ENCODE measurements around the gene MYCL.
"Not testable (repeated sequence)": the region's sequence is repeated elsewhere in the genome, so short reads cannot be mapped to it uniquely, and the experiment has no call there.

MYCL gene

DNA sequence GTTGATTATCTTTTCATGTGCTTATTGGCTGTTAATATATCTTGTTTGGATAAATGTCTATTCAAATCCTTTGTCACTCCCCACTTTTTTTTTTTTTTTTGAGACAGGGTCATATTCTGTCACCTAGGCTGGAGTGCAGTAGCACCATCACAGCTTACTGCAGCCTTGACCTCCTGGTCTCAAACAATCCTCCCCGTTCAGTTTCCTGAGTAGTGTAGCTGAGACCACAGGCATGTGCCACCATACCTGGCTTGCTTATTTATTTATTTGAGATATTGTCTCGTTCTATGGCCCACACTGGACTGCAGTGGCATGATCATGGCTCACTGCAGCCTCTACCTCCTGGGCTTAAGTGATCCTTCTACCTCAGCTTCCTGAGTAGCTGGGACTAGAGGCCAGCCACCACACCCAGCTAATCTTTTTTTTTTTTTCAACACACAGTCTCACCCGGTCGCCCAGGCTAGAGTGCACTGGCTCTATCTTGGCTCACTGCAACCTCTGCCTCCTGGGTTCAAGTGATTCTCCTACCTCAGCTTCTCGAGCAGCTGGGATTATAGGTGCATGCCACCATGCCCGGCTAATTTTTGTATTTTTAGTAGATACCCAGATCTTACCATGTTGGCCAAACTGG, 13.9 kb upstream of the MYCL start:
- DNase-seq, result no peak

DNA sequence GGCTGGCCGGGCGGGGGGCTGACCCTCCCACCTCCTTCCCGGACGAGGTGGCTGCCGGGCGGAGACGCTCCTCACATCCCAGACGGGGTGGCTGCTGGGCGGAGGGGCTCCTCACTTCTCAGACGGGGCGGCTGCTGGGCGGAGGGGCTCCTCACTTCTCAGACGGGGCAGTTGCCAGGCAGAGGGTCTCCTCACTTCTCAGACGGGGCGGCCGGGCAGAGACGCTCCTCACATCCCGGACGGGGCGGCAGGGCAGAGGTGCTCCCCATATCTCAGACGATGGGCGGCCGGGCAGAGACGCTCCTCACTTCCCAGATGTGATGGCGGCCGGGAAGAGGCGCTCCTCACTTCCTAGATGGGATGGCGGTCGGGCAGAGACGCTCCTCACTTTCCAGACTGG, 11.4 kb upstream of the MYCL start:
- DNase-seq, result not testable (repeated sequence)

DNA sequence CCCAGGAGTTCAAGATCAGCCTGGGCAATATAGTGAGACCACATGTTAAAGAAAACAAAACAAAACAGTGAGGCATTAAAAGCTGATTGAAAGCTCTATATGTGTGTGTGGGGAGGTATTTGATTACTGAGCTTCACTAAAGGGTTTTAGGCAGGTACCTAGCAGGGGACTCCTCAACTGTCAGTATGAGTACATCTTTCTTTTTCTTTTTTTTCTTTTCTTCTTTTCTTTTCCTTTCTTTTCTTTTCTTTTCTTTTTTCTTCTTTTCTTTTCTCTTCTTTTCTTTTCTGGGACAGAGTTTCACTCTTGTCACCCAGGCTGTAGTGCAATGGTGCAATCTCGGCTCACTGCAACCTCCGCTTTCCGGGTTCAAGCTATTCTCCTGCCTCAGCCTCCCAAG, 8.5 kb upstream of the MYCL start:
- DNase-seq, result no peak

DNA sequence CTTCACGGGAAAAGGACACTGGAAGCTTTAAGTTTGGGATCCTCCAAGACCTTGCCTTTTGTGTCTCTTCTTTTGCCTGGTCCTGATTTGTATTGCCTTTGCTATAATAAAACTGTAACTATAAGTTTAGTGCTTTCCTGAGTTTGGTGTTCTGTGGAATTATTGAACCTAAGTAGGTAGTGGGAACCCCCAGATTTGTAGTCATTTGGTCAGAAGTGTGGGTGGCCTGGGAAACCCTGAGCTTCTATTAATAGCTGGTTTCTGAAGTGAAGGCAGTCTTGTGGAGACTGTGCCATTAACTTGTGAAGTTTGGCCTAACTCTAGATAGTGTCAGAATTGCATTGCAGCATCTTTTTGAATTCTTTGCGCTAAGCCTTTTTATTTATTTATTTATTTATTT, 6.8 kb upstream of the MYCL start:
- DNase-seq, result no peak

DNA sequence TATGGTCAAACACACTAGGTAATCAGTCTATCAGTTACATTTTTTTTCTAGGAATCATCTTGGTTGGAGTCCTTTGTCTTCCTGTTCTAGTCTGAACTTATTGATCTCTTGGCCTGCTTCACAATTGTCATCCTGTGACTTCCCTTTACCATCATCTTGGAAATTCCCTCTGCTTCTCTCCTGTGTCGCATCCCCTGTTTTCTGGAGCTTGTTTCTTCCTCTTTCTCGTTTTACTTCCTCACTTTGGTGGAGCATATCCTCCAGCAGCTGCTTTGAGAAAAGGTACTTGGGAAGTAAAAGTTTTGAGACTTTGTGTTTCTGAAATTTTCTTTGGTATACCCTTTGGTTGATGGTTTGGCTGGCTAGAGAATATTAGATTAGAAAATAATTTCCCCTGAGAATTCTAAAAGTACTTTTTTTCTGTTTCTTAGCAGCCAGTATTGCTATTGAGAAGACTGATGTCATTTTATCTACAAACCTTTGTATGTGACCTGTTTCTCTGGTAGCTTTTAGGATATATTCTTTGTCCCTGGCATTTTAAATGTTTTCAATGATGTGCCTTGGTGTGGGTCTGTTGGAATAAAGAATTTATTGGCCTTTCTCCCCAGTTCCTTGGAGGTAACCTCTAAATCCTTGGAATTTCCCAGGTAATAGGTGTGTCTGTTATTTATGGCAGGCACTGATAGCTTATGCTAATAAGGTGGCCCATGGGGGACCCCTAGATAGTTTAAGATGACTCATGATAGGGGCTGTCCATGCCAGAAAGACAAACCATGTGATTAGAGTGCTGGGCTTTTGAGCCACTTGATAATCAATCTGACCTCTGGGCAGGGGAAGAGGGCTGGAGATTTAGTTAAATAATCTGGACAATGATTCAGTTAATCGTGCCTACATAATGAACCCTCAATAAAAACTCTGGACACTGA, 6.1 kb upstream of the MYCL start:
- DNase-seq, result no peak

DNA sequence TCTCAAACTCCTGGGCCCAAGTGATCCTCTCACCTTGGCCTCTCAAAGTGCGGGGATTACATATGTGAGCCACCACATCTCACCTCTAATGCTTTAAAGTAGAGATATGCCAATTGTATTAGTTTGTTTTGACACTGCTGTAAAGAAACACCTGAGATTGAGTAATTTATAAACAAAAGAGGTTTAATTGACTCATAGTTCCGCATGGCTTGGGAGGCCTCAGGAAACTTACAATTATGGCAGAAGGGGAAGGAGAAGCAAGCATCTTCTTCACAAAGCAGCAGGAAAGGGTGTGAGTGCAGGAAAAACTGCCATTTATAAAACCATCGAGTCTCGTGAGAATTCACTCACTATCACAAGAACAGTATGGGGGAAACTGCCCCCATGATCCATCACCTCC, 3.5 kb upstream of the MYCL start:
- DNase-seq, result no peak

DNA sequence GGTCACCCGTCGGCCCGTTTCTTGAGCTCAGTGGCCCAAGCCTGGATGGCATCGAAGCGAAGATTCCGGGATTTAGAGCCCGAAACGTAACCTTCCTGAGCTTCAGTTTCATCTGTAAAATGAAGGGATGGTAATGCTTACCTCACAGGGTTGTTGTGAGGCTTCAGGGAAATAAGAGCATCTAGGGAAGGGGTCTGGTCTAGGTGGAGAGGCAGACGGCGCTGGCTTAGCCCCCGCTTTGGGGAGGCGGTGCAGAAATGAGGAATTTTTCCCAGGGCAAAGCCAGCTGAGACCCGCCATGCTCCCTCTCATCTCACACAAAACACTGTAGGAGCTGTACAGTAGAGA, 717 bp upstream of the MYCL start:
- DNase-seq, result no peak

DNA sequence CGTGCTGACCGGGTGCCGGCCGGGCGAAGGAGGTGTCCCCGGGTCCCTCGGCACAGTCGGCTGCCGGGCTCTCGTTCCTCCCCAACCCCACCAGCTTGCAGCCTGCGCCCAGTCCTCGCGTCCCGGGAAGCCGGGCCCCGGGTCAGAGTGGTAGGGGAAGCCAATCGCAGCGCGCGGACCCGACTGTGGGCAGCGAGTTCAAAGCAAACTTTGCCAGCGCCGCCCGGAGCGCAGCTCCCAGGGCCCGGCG, 328 bp downstream of the MYCL start:
- DNase-seq, result no peak

DNA sequence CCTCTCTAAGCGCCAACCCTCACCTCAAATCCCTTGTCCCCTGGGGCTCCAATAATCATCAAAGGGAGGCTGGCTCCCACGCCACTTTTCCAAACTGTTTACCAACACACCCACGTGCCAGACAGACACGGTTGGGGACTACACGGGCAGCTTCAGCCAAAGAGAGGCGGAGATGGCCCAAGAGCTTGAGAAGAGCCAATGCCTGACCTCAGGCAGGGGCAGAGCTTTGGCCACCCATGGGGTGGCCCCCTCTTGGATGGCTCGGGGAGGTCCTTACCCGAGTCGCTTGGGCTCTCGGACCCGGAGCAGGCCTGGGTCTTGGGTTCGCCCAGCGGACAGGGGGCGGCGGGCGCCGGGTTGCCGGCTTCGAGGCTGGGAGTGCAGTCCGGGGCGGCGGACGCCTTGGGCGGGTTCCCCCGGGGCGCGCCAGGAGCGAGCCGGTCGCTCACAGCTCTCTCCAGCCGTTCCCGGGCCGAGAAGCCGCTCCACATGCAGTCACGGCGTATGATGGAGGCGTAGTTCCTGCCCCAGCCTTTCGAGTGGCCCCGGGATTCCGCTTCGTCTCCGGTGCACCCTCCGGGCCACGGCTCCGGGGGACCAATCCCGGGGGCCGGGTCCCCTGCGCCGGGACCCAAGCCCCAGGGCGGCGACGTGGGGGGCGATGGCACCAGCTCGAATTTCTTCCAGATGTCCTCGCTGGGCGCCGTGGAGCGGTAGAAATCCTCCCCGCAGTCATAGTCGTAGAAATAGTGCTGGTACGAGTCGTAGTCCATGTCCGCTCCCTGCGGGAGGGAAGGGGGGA, 854 bp downstream of the MYCL start:
- no peak for DNase-seq

DNA sequence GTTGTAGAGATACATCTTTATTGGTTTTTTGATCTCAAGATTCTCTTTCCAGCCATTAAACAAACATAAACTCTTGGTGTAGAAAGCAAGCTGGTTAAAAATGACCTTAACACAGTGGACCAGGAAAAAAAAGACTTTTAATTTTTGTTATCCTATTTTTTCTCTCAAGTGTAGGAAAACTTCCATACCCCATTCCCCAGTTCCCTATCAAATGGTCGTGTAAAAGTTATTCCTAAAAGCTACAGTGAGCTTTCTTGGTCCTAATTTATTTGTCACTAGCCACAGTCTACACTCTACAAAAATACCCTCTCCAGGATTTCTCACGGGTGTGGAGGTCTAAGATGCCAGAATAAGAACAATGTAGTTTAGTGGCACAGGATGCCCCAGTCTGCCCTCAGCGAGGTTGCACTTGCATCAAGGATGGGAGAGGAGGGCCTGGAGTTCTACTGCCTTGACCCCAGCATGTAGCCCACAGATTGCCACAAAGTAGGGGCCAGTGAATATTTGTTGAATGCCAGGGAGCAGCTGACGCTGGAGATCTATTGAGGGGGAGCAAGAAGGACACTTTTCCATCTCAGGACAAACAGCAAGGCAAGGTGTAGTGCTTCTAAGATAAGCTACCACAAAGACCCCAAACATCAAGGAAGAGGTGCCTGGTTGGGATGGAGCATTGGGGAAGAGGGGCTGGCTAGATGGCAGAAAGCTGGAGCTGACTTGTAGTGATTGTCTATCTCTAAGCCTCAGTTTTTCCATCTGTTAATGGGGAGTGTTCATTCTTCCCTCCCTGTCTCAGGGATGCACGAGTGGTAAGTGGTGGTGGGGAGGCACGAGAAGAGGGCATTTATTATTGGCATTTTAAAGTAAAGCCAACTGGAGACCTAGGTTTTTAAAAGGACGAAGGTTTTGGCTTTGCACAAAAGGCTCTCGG, 1.8 kb downstream of the MYCL start:
- no peak for DNase-seq

DNA sequence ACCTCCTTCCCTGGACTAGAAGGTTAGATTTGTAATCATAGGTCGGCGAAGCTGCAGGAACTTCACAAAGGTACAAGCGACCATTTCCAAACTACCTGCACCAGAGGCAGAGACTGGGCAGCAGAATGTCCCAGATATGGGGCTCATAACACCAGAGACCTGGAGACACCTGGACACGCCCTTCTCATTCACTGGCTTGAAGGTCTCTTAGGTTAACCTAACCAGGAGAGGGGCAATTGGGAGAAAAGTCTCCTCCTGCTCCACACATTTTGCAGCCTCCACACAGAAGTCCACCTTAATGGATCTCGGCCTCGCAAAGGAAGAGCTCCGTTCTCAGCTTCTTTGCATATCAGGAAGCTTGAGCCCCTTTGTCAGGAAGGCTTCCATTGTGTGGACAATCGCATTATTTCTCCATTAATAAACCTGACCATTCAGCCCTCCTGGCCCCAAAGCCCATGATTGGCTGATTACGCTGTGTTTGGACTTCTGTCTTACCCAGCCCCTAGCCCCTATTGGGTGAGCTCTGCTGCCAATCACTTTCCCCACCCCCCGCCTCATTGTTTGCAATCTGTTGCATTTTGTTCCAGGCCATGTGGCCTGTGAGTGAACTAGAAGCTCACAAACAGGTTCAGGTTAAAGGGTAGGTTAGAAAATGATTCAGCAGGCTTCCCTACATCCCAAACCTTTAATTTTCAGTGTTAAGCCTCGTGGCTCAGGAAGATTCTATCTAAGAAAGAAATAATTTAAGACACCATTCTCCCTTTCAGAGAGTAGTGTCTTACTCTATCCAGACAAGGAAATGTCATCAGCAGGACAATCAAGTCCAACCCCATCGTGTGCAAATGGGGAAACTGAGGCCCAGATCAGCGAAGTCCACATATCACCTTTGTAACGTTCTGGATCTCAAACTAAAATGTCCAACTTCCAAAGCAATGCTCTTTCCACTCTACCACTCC, 2.8 kb downstream of the MYCL start:
- no peak for DNase-seq

DNA sequence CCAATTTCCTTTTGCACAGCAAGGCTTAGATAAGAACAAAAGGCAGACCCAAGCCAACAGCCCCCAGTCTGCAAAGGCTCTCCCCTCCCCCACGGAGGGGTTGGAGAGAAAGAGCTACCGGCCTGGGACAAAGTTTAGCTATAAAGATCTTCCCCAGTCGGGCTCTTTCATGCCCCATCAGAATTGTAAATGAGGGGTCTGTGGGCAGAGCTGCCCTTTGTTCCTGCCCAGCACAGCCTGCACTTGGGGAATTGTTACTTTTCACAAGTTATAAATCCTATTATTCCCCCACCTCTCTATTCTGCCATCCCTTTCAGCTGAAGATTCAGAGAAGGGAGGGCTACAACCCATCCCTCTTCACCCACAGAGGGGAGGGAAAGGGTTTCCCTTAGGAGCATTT, 3.5 kb downstream of the MYCL start:
- no peak for DNase-seq

DNA sequence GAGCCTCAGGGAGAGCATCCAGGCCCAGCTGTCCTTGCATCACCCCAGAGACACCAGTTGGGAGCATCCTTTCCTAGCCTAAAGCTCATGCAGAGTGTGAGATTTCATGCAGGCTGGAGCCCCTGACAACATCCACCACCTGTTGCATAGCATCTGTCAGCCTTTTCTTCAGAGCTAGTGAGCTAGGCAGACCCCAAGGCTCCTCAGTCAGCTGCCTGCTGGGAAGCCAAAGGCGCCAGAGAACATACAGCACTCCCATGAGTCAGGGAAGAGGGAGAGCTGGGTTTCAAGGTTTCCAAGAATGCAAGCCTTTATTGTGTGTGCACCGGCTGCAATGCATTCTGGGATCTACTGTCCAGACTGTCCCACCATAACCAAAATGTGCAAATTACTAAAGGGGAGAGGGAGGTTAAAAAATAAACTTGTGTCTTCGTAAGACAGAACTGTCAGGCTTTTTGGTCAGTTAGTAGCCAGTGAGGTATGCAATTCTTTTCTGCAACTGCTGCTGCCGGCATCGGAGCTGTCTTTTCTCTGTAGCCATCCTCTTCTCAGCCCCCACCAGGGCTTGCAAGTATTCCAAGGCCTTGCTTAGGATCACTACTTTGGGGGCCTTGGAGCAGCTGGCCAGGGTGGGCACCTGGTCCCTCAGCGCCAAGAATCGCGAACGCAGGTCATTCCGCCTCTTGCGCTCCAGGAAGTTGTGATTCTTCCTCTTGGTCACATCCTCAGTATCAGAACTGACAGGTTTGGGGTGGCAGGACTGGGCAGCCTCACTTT, 4.6 kb downstream of the MYCL start:
- no peak for DNase-seq

DNA sequence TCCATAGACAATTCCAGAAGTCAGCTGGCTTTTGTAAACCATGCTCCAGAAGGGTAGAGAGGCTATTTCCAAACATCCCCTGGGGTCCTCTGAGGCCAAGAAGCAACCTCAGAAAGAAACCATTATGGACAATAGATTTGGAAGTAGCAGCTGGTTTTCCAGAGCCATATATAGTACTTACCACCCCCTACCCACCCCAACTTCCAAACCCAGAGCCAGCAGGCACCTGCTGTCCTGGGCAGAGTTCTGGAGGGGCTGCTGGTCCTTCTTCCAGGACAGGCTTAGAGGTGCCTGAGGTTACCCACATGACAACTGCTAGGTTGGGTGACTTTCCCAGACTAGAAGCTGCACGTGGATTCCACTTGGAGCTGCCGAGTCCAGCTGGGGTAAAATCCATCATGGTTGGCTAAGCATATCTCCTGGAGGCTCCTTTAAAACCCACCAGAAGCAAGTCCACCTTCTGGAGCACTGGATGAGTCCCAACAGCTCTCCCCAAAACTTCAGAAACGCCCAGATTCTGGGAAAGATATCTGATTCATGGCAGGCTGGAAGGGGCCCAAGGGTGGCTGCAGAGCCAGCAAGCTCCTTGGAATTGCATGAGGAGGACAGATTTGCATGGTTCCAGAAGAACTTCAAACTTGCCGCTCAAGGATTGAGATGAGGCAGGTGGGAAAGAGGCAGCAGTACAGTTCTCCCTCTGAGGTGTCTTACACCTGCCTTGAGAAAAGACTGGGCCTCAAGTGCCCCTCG, 5.8 kb downstream of the MYCL start:
- no peak for DNase-seq

DNA sequence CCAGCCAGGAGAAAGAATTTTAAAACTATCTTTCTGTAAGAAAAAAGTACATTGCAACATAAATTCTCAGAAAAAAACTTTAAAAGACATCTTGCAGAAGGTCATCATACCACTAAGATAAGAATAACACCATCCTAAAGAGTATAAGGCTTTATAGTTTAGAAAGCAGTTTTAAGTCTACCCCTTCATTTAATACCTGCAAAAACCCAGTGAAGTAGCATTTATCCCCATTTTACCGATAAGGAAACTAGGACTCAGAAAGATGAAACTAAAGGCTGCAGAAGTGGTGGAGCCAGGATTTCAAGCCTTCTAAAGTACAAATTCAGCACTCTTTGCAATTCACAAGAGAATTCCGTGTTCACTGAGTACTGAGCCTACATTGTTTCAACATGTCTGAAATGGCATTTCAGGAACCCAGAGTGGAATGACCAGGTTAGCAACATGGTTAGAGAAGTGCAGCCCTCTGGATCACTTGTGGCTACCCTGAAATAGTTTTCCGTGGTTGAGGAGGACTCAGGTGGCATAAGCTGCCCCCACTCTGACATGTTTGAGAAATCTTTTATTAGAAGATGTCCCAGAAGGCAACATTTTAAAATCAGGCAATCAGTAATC, 6.7 kb downstream of the MYCL start:
- DNase-seq, result no peak

DNA sequence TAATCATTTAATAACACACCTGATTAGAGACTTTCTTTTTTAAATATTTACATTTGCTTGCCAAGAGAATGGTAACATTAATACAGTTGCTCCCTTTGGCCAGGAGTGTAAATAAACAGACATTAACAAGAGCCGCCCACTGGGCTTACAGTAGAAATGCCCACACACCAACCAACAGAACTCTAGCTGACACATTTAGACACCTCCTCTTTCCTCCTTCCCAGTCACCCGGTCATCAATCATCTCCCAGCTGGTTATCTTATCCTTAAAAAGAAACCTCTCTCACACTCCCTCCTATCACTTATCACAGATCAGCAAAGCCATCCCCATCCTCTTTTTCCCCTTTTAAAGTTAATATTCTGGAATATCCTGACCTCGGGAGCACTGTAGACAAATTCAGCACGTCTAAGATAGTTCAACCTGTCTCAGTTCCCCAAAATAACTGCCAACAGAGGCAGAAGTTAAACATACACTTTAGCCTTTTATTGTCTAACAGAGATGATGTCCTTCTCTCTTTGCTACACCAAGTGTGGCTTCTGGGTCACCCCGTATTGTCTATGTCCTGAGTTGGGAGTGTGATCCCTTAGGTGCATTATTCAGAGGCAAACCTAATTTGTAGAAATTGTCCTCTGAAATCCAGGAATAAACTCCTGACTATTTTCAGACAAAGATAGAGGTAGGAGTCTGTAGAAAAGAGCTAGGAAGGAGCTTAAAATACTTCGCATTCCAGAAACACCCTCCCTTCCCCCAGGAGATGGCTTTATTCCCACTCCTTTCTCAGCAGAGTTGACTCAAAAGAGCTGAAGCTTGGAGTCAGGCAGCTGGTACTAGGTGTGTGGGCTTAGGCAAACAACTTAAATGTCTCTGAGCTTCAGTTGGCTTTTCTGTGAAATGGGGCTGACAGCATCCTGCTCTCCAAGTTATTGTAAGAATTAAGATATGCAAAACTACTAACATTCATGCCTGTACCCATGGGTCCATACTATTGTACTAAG, 8.8 kb downstream of the MYCL start:
- no peak for DNase-seq

DNA sequence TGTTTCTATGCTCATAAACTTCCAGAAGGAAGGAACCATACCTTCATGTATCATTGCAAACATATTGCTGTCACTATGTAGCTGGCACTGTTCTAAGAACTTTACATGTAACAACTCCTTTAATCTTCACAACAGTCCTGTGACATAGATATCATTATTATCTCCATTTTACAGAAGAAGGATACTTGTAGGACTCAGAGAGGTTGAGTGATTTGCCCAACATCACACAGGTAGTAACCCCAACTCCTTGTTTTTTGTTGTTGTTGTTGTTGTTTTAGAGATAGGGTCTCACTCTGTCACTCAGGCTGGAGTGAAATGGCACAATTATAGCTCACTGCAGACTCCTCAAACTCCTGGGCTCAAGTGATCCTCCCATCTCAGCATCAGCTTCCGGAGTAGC, 10.8 kb downstream of the MYCL start:
- DNase-seq, result no peak

DNA sequence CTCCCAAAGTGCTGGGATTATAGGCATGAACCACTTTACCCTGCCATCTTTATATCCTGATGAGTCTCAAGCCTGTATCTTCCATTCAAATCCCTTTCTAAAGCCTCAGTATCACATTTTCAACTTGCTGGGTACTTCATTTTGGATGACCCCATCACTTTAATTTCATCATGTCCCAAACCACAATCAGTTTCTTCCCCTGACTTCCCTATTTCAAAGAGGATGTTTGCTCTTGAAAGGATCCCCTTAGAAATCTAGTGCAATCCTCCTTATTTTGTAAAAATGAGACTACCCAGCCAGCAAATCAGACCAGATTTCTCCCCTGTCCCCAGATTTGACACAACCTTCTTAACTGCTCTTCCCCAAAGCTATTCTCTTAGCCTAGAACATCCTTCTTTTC, 11.4 kb downstream of the MYCL start:
- no peak for DNase-seq

Data from NCI-H187 treated with DMSO at 0.1 percent for 48 hours (cell line).